HG03571 (cell line): ENCODE results near the gene KBTBD4.
"Not testable (repeated sequence)": the region's sequence is repeated elsewhere in the genome, so short reads cannot be mapped to it uniquely, and the experiment has no call there.

Experiments used
- ATAC-seq: cut with Tn5 transposase; IDR thresholded peaks from one replicate; pipeline ENCODE4 v1.9.1; 2021; ENCODE audit not compliant: unreplicated experiment

The KBTBD4 gene

GRCh38 chr11:47564366-47564765 is 14.4 kb downstream of the KBTBD4 start:
- not testable (repeated sequence) for ATAC-seq

GRCh38 chr11:47562393-47562792 is 16.4 kb downstream of the KBTBD4 start:
- ATAC-seq = not testable (repeated sequence)

DNA sequence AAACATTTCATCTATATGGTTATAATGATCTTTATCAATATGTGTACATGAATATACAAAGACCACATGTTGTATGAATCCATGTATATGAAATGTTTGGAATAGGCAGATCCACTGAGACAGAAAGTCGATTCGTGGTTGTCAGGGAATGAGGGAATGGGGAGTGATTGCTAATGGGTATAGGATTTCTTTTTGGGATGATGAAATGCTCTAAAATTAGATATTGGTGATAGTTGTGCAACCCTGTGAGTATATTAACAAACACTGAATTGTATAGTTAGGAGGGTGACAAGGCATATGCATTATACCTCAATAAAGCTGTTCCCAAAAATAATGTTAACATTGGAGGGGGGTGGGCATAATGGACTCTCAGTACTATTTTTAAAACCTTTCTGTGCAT is 18.3 kb downstream of the KBTBD4 start:
- ATAC-seq = no peak

DNA sequence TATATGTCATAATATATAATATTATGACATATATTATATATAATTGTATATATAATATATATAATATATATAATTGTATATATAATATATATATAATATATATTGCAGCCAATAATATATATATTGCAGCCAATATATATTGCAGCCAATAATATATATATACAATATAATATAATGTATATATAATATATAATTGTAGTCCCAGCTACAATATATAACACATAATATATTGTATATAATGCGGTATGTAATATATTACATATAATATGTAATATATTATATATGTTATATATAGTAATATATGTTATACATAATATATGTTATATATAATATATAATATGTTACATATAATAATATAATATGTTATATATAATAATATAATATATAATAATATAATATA is 20.1 kb downstream of the KBTBD4 start:
- no peak for ATAC-seq

DNA sequence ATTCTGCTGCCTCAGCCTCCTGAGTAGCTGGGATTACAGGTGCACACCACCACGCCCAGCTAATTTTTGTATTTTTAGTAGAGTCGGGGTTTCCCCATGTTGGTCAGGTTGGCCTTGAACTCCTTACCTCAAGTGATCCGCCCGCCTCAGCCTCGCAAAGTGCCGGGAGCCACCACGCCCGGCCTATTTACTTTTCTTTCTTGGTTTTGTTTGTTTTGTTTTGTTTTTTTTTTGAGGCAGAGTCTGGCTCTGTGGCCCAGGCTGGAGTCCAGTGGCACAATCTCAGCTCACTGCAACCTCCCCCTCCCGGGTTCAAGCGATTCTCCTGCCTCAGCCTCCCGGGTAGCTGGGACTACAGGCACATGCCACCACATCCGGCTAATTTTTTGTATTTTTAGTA is 21.8 kb downstream of the KBTBD4 start:
- ATAC-seq = not testable (repeated sequence)

- peak; percentile 18 for ATAC-seq
Measured at GRCh38 chr11:47553406-47553743, 25.4 kb downstream of the KBTBD4 start.

DNA sequence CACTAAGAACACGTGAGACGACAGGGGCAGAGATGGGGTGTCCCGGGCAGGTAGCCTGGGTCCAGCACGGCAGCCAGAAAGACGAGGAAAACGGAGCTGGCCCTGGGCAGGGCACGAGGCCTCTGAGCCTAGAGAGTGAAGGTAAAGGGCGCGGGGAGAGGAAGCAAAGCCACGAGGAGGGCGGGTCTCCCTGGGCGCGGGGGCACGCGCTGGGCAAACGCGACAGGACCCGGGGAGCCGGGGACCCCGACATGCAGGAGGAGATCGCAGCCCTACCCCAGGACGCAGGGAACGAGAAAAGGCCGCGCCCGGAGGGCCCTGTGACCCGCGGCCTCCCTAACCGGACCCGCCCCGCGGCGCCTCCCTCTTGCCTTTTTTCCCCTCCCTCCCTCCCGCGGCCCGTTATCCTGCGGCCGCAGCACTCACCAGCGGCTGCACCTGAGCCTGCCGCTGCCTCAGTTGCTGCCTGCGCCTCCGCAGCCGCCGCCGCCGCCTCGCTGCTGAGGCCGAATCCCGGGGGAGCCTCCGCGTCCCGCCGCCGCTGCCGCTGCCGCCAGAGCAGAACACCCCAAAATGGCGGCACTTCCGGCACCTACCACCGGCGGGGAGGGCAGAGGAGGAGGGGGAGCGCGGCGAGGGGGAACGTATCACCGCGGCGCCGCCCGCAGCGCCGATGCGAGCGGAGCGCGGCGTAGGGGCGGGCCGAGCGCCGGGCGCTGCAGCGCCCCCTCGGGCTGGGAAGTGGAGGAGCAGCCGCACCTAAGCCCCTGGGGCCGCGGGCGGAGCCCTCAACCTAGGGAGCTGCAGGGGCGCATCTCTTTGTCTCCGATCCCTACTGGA is 26.0 kb downstream of the KBTBD4 start, which contains the start of gene CELF1:
Gene CELF1, minus strand, starts transcription at position 567 of the 840 bp plus-strand sequence. CDS start 53,609 bp downstream, outside the sequence.
- ATAC-seq = peak; percentile 91

DNA sequence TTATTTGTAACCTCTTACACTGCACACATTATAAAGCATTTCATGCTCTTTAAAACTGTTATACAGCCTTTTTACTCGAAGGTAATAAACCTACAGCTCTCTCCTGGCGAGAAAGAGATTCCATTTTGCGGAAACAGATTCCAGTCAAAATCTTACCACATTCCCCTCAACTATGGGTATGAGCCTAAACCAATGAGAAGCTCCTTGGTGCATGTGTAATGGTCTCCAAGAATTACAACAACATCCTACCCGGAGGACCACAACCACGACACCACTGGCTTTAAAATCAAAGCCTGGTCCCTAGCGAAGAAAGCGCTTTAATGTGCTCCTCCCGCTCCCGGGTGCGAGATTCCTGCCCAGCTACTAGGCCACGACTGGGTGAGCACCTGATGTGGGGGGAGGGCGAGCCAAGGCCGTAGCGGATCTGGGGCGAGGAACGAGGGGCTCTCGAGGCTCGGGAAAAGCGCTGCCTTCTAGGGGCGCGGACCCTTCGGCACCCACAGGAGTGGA is 26.7 kb downstream of the KBTBD4 start:
- no peak for ATAC-seq

DNA sequence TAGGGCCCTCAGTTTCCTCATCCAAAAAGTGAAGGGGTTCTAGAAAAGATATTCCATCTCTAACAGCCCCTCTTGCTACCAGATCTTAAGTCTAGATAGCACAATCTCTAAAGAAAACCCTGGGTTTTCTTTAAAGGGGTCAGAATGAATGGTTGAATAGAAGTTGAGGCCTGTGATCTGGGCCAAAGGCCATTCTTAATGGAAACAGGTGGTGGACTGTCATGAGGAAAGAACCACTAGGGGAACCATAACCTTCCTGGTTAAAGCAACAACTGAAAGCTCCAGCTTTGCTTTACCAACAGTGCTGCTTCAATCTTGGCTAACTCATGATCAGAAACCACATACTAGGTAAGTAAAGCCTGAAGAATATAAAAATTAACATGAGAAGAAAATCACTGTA is 27.7 kb downstream of the KBTBD4 start:
- no peak for ATAC-seq

GRCh38 chr11:47550288-47551047 is 28.3 kb downstream of the KBTBD4 start:
- no peak for ATAC-seq

DNA sequence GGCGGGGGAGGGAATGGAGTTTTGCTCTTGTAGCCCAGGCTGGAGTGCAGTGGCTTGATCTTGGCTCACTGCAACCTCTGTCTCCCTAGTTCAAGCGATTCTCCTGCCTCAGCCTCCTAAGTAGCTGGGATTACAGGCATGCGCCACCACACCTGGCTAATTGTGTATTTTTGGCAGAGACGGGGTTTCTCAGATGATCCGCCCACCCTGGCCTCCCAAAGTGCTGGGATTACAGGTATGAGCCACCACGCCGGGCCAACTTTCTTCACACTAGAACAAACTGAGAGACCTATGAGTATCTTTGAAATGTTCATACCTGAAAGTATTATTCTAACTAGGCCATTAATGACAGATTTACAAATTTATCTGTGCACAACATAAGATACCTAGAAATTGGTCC is 32.5 kb downstream of the KBTBD4 start:
- ATAC-seq = not testable (repeated sequence)

DNA sequence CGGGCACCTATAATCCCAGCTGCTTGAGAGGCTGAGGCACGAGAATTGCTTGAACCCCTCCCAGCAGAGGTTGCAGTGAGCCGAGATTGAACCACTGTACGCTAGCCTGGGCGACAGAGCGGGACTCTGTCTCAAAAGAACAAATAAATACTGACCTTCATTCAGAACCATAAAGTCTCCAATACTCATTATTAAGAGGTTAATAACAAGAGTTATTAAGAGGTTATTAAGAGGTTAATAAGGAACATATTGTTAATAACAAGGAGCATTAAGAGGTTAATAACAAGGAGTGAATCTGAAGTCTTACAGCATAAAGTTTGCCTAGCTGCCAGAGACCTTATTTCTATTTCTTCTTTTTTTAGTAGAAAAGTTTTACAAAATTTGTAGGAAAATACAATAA is 33.5 kb downstream of the KBTBD4 start:
- ATAC-seq = no peak

- ATAC-seq = no peak
Measured at GRCh38 chr11:47541070-47541469, 37.7 kb downstream of the KBTBD4 start.

- ATAC-seq = no peak
Measured at GRCh38 chr11:47539681-47540039, 39.1 kb downstream of the KBTBD4 start.

- ATAC-seq = no peak
Measured at GRCh38 chr11:47538741-47539565, 39.8 kb downstream of the KBTBD4 start.

GRCh38 chr11:47536915-47537314 is 41.9 kb downstream of the KBTBD4 start:
- no peak for ATAC-seq

DNA sequence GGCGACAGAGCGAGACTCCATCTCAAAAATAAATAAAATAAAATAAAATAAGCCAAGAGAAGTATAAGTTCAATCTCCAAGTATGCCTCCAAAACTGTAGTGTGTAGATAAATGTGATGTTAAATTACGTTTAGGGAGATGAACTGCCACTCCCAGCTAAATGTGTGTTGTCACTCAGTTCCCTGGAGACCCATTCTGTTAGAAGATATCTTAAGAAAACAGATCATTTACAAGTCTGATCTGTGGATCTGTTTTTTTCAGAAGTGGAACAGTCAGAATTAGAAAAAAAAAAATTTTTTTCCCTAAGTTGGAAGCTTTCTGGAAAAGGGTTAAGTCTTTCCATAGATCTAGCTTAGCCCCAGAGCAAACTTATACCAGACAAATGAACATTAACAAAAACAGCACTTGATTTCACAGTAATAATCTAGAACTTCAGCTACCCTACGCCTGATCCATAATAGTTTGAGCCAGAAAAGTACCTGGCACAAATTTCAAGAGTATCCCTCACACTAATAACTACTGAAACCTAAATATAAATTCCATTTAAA is 44.0 kb downstream of the KBTBD4 start:
- no peak for ATAC-seq

DNA sequence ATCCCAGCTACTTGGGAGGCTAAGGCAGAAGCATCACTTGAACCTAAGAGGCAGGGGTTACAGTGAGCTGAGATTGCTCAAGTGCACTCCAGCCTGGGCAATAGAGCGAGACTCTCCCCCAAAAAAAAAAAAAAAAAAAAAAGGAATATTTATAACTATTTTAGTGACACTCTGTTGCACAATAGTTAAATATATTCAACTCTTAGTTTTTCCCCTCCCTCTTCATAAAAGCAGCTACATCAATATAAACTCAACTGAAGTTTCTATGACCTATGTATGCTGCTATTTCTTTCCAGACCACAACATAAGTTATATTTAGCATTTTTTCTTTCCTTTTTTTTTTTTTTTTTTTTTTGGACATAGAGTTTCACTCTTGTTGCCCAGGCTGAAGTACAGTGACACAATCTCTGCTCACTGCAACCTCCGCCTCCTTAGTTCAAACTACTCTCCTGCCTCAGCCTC is 45.0 kb downstream of the KBTBD4 start:
- no peak for ATAC-seq

DNA sequence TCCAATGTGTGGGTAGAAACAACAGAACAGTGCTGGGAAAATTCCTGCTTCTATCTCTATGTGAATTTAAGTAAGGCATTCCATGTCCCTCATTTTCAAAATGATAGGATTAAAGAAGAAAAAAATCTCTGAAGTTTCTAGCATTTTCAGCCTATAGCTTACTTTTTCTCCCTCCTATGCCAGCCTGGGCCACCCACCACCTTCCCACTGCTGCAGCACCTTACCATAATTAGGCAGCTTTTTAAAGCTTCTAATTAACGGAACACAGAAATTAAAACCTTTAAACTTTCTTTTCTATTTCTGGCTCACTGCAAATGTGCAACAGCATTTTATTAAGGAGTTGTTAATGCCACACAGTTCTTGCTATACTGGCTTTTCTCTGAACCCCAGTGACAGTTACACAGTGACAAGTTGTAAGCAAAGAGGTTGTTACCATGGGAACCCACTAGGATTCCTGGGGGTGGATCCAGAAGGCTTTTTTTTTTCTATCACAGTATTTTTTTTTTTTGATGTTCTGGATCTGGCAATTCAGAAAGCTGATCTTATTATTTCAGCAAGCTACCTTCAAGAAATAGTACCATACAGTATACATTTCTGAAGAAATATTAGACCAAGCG is 46.1 kb downstream of the KBTBD4 start:
- no peak for ATAC-seq

- ATAC-seq = no peak
Measured at GRCh38 chr11:47531666-47532065, 47.1 kb downstream of the KBTBD4 start.
